Breast epithelium (tissue), 3 donors: ENCODE results near the gene PRIM2.
"Not testable (repeated sequence)": the region's sequence is repeated elsewhere in the genome, so short reads cannot be mapped to it uniquely, and the experiment has no call there.

Source experiments
- CTCF ChIP-seq, 3 donors: fragments of 450-650 bp; IDR thresholded peaks; one replicate each; pipeline ENCODE4 v1.5.1; 2016 to 2017; ENCODE audit warnings: antibody characterized with exemption in 3 of 3, mild to moderate bottlenecking in 3 of 3, moderate library complexity in 3 of 3
- POLR2A ChIP-seq: fragments of 450-650 bp; IDR thresholded peaks from one replicate; pipeline ENCODE4 v1.6.1; 2016; ENCODE audit warnings: antibody characterized with exemption, mild to moderate bottlenecking, moderate library complexity
- POLR2AphosphoS5 ChIP-seq, 3 donors: sonication (generic); formaldehyde crosslinking; IDR thresholded peaks; one replicate each; pipeline ENCODE4 v1.6.1; 2017; ENCODE audit warnings: antibody characterized with exemption in 3 of 3

- TF ChIP-seq CTCF (IDR thresholded peaks at IDR 0.05); POLR2AphosphoS5 (IDR thresholded peaks at IDR 0.05); POLR2A: not testable (repeated sequence)
Observed at GRCh38 chr6:57461022-57461421, 143.6 kb downstream of the PRIM2 start.
